Hepatocyte (in vitro differentiated cells): ENCODE data around the gene DPEP2NB. TPM values are rescaled to one million over a fixed set of nuclear protein-coding genes. Genes with fewer than 3 reads are reported as not detected.

ENCODE experiments used
- DNase-seq: peaks from one replicate; pipeline ENCODE4 v3.0.0-alpha.2; 2016; ENCODE audit warnings: low spot score
- H2AFZ ChIP-seq: fragments of 200-600 bp; sonication (generic); 2 replicates; pipeline ENCODE4 v1.6.0; 2016; ENCODE audit warnings: antibody characterized with exemption, mild to moderate bottlenecking
- H3K27ac ChIP-seq: fragments of 200-600 bp; sonication (generic); 2 replicates; pipeline ENCODE4 v1.5.1; 2016; ENCODE audit warnings: mild to moderate bottlenecking
- H3K27me3 ChIP-seq: fragments of 200-600 bp; sonication (generic); 2 replicates; pipeline ENCODE4 v1.6.1; 2016
- H3K36me3 ChIP-seq: fragments of 200-600 bp; sonication (generic); replicated peaks from 2 replicates; pipeline ENCODE4 v1.5.1; 2016; ENCODE audit warnings: low read depth; ENCODE audit not compliant: insufficient read depth
- H3K4me1 ChIP-seq: fragments of 200-600 bp; sonication (generic); 2 replicates; pipeline ENCODE4 v1.5.1; 2016; ENCODE audit warnings: mild to moderate bottlenecking, moderate library complexity; ENCODE audit not compliant: insufficient read depth
- H3K4me2 ChIP-seq: fragments of 200-600 bp; sonication (generic); 2 replicates; pipeline ENCODE4 v1.6.0; 2016
- H3K4me3 ChIP-seq: fragments of 200-600 bp; sonication (generic); 2 replicates; pipeline ENCODE4 v1.5.1; 2016; ENCODE audit warnings: mild to moderate bottlenecking
- H3K79me2 ChIP-seq: fragments of 200-600 bp; sonication (generic); 2 replicates; pipeline ENCODE4 v1.6.0; 2017; ENCODE audit warnings: mild to moderate bottlenecking
- H3K9me2 ChIP-seq: fragments of 200-600 bp; sonication (generic); replicated peaks from 2 replicates; pipeline ENCODE4 v1.6.0; 2017; ENCODE audit warnings: mild to moderate bottlenecking; ENCODE audit not compliant: insufficient read depth
- H3K9me3 ChIP-seq: fragments of 200-600 bp; sonication (generic); 2 replicates; pipeline ENCODE4 v1.5.1; 2016; ENCODE audit warnings: low read depth, mild to moderate bottlenecking
- H4K20me1 ChIP-seq: fragments of 200-600 bp; sonication (generic); 2 replicates; pipeline ENCODE4 v1.6.0; 2016; ENCODE audit warnings: mild to moderate bottlenecking; ENCODE audit not compliant: insufficient read depth, poor library complexity, severe bottlenecking
- CTCF ChIP-seq: fragments of 200-600 bp; sonication (generic); IDR thresholded peaks from 2 replicates; pipeline ENCODE4 v1.5.1; 2016; ENCODE audit warnings: antibody characterized with exemption, mild to moderate bottlenecking; ENCODE audit not compliant: poor library complexity
- EZH2 ChIP-seq: fragments of 200-600 bp; sonication (generic); IDR thresholded peaks from 2 replicates; pipeline ENCODE4 v1.6.1; 2016; ENCODE audit warnings: antibody characterized with exemption, mild to moderate bottlenecking, borderline replicate concordance
- EZH2phosphoT487 ChIP-seq: fragments of 200-600 bp; sonication (generic); IDR thresholded peaks from one replicate; pipeline ENCODE4 v1.6.1; 2018; ENCODE audit warnings: antibody characterized with exemption, mild to moderate bottlenecking, low read depth, moderate library complexity; ENCODE audit not compliant: unreplicated experiment, severe bottlenecking
- WGBS: methylation state at CpG from one replicate; pipeline ENCODE4 v1.1.6; 2016; ENCODE audit warnings: low lambda C conversion rate; ENCODE audit errors: missing lambda C conversion rate; 5-methylcytosine and 5-hydroxymethylcytosine counted together
- polyA plus RNA-seq: library from polyadenylated mRNA; unstranded; fragments of >200 nt; fragmentation: Nextera tagmentation; extraction: Ambion mirVana; gene quantifications from 2 replicates; pipeline ENCODE4 v1.2.1, GENCODE V29; 2016
- total RNA-seq: library from RNA; depleted of rRNA; stranded (reverse); fragments of >200 nt; gene quantifications from 2 replicates; pipeline ENCODE4 v1.2.3, GENCODE V29; 2014

The DPEP2NB gene
- total and polyA plus RNA-seq, 2 experiments from 2014 or later, result not detected

GRCh38 chr16:68028996-68029395 lies 13.3 kb upstream of the DPEP2NB start:
- Histone ChIP-seq H3K4me3 (no peak overlapping the region), H3K79me2 (peaks cover 15% of the 10 kb centered on the region), H3K27me3 (no peaks in the 10 kb centered on the region), H3K4me1 (peaks cover 2% of the 10 kb centered on the region), H3K9me2 (no peaks in the 10 kb centered on the region), H3K9me3 (no peaks in the 10 kb centered on the region), H4K20me1 (no peaks in the 10 kb centered on the region), H3K4me2 (no peak overlapping the region), H3K36me3 (no peaks in the 10 kb centered on the region), H2AFZ (no peak overlapping the region), H3K27ac (no peak overlapping the region)
- DNase-seq, result no peak
- WGBS, result 96% methylated on average over 3 of the region's 3 CpGs
- no peak for TF ChIP-seq EZH2
- no peak for TF ChIP-seq EZH2phosphoT487
- TF ChIP-seq CTCF, result no peak

GRCh38 chr16:68022728-68023537 lies 7.2 kb upstream of the DPEP2NB start, which contains the start of the genes DDX28 and DUS2:
Gene DDX28, minus strand, starts transcription at chr16:68023232. Its CDS starts 30 bp downstream, at chr16:68023202.
Gene DUS2, plus strand, starts transcription at chr16:68023284. Its CDS starts 14,740 bp downstream, at chr16:68038024.
- Histone ChIP-seq H3K27ac (peak within 1 kb of the TSS; percentile 93), H3K9me3 (no peaks in the 10 kb centered on the region), H3K79me2 (peaks cover 32% of the 10 kb centered on the region), H2AFZ (peak within 1 kb of the TSS; percentile 97), H3K4me3 (peak within 1 kb of the TSS; percentile 88), H3K4me1 (peaks cover 14% of the 10 kb centered on the region), H3K4me2 (peak within 1 kb of the TSS; percentile 93), H3K9me2 (no peaks in the 10 kb centered on the region), H3K36me3 (no peaks in the 10 kb centered on the region), H4K20me1 (no peaks in the 10 kb centered on the region), H3K27me3 (no peaks in the 10 kb centered on the region)
- peak; percentile 94 for DNase-seq
- TF ChIP-seq CTCF, result no peak
- no peak for TF ChIP-seq EZH2phosphoT487
- TF ChIP-seq EZH2, result no peak
- WGBS, result 2% methylated on average over 84 of the region's 84 CpGs

GRCh38 chr16:68022278-68022727 lies 6.6 kb upstream of the DPEP2NB start:
- peak overlapping the region; percentile 97 for H2AFZ ChIP-seq
- no peaks in the 10 kb centered on the region for H4K20me1 ChIP-seq
- H3K36me3 ChIP-seq, result no peaks in the 10 kb centered on the region
- H3K79me2 ChIP-seq, result peaks cover 32% of the 10 kb centered on the region
- H3K4me1 ChIP-seq, result peaks cover 14% of the 10 kb centered on the region
- H3K4me2 ChIP-seq, result peak overlapping the region; percentile 93
- H3K4me3 ChIP-seq, result peak overlapping the region; percentile 88
- H3K27me3 ChIP-seq, result no peaks in the 10 kb centered on the region
- DNase-seq, result no peak
- no peaks in the 10 kb centered on the region for H3K9me3 ChIP-seq
- TF ChIP-seq EZH2phosphoT487 (no peak), CTCF (no peak), EZH2 (no peak)
- H3K9me2 ChIP-seq, result no peaks in the 10 kb centered on the region
- 20% methylated on average over 19 of the region's 19 CpGs for WGBS
- H3K27ac ChIP-seq, result peak overlapping the region; percentile 93
